Measurements from ENCODE around the gene CFAP46.
"Not testable (repeated sequence)": the region's sequence is repeated elsewhere in the genome, so short reads cannot be mapped to it uniquely, and the experiment has no call there.

The CFAP46 gene

GRCh38 chr10:132943791-132944404, 1.5 kb upstream of the CFAP46 start:
- DNase-seq (ENCODE audit: low read depth): no peak

- DNase-seq (ENCODE audit: low read depth): no peak
These were observed 854 bp upstream of the CFAP46 start for GRCh38 chr10:132943058-132943790.

DNA sequence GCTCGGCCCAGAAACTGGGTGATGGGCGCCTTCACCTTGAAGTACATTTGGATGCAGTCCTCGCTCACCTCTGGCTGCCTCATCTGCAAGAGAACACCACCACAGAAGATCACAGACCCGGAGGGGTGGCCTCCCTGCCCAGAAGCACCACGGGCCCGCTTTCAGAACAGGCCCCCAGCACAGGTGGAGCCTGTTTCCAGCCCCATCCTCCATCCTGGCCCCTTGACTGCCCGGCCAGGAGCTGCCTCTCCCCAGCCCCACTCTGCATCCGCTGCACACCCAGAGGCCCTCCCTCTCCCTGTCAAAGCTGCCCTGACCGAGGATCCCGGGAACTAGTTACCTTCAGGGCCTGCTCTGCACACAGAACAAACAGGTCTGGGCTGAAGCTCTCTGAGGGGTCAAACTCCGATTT, 724 bp downstream of the CFAP46 start:
- no peak for DNase-seq (ENCODE audit: low read depth)

GRCh38 chr10:132940791-132941465, 1.4 kb downstream of the CFAP46 start:
- DNase-seq (ENCODE audit: low read depth): no peak

DNA sequence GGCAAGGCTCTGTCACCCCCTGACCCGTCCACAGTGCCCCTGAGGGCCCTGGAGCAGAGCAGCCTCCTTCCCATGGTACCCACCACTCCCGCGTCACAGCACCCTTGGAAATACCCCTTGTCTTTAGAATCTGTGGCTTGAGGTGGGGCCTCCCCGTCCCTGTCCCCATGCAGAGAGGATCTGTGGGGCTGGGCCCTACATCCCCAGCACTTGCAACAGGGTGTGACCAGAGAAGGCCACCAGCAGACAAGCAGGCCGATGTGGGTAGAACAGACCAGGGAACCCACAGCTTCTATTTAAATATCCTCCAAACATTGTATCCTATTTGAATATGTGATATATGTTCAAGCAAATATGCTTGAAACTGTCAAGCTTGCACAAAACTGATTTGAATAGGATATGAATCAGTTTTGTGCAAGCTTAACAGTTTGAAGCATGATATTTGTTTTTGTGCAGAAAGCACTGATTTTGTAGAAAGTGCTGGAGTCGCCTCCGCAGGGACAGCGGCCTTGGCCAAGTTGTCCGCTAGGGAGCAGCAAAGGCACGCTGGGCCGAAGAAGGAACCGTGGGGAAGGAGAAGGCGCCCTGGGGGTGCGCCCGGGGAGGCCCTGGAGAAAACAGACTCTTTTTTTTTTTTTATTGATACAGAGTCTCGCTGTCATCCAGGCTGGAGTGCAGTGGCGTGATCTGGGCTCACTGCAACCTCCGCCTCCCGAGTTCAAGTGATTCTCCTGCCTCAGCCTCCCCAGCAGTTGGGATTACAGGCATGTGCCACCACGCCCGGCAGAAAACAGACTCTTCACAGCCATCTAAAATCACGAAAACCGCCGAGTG, 2.2 kb downstream of the CFAP46 start:
- no peak for DNase-seq (ENCODE audit: low read depth)

GRCh38 chr10:132939378-132939955, 2.9 kb downstream of the CFAP46 start:
- no peak for DNase-seq (ENCODE audit: low read depth)

- DNase-seq (ENCODE audit: low read depth): no peak
These were observed 3.7 kb downstream of the CFAP46 start for GRCh38 chr10:132938472-132939339.

- DNase-seq (ENCODE audit: low read depth): no peak
These were observed 4.5 kb downstream of the CFAP46 start for GRCh38 chr10:132937861-132938260.

- no peak for DNase-seq (ENCODE audit: low read depth)
These were observed 7.4 kb downstream of the CFAP46 start for GRCh38 chr10:132934953-132935352.

DNA sequence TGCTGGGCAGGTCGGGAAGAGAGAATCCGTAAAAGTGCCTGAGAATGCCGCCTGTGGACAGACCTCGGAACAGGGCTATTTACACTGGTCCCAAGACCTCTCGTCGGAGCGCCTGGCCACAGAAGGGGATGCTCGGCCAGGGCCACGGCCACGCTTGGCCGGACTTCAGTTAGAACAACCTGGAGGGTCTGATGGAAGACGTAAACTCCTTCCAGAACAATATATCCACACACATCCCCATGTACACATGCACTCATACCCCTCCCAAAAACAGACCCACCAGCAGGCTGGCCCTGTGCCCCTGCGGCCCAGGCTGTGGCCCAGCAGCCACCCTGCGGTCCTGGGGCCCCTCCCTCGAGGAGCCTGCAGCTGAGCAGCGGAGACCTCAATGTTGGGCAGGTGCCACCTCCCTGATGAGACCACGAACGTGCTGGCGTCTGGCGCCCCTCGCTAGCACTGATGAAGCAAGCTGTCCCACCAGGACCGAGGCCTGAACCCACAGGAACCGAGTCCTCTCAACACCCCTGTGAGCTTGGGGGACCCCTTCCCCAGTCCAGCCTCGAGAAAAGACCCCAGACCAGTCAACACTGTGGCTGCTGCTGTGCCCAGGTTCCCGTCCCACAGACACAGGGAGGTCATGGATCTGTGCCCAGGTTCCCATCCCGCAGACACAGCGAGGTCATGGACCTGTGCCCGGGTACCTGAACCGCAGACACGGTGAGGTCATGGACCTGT, 8.9 kb downstream of the CFAP46 start:
- no peak for DNase-seq (ENCODE audit: low read depth)

GRCh38 chr10:132932461-132933307, 9.7 kb downstream of the CFAP46 start:
- DNase-seq (ENCODE audit: low read depth): no peak

- DNase-seq (ENCODE audit: low read depth): not testable (repeated sequence)
These were observed 10.8 kb downstream of the CFAP46 start for GRCh38 chr10:132931258-132932250.

DNA sequence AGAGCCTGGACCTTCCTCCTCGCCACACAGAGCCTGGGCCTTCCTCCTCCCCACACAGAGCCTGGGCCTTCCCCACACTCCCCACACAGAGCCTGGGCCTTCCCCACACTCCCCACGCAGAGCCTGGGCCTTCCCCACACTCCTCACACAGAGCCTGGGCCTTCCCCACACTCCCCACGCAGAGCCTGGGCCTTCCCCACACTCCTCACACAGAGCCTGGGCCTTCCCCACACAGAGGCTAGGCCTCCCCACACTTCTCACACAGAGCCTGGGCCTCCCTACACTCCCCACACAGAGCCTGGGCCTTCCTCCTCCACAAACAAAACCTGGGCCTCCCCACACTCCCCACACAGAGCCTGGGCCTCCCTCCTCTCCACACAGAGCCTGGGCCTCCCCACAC, 11.7 kb downstream of the CFAP46 start:
- not testable (repeated sequence) for DNase-seq (ENCODE audit: low read depth)

GRCh38 chr10:132929953-132930548, 12.3 kb downstream of the CFAP46 start:
- DNase-seq (ENCODE audit: low read depth): no peak

DNA sequence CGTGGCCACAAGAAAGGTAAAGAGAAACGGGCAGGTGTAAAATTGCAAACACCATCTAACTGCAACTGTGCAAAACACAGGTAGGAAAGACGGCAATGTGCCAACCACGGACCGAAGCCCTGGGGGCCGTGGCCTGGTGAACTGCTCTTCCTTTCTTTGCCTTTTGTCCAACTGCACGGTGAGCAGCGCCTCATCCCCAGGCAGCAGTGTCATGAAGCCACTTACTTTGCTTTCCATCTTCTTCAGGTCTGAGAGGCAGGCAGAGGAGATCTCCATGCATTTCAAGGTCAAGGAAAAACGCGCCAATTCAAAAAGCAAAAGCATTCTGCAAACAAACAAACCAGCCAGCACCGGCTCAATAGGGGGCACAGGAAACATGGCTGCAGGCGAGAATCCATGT, 12.9 kb downstream of the CFAP46 start:
- no peak for DNase-seq (ENCODE audit: low read depth)

DNA sequence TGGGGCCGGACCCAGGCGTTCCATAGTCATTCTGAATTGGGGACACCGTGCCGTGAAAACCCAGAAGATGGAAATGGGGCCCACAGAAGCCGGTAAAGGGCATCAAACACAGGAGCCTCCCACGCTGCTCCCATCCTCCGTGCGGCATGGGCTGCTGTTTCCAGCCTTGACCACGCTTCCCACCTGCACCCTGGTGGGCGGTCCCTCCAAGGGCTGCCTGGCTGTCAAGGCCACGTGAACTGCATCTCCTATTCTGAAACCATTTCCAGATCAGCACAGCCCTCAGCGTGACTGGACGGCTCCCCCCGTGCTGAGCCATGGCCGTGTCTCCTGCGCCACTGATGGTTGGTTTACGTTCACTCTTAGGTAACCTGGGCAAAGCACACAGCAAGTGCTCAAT, 14.1 kb downstream of the CFAP46 start:
- no peak for DNase-seq (ENCODE audit: low read depth)

- no peak for DNase-seq (ENCODE audit: low read depth)
These were observed 14.5 kb downstream of the CFAP46 start for GRCh38 chr10:132927824-132928223.

Data from non-pigmented ciliary epithelial cell (primary cell).